HCT116 (cell line): Measurements from ENCODE around the gene GALNT18. TPM values are rescaled to one million over a fixed set of nuclear protein-coding genes. Genes with fewer than 3 reads are reported as not detected.

Source experiments
- ATAC-seq: fragments of 200-7000 bp; cut with Tn5 transposase; 2 replicates; pipeline ENCODE4 v1.9.1; 2020; ENCODE audit warnings: mild to moderate bottlenecking, moderate library complexity
- BruUV-seq: library from RNA; stranded (reverse); fragments of 400-500 nt; replicated peaks from 2 replicates; lab custom pipeline; 2021; lab: Mats Ljungman, UMichigan
- CTCF ChIA-PET: fragments of 300-600 bp; sonication (Branson Sonifier 250); formaldehyde crosslinking; loops from one replicate; lab custom pipeline; 2021; ENCODE audit warnings: antibody characterized with exemption; lab: Charles Lee
- POLR2A ChIA-PET: fragments of 300-600, 350-600 bp; sonication (Branson Sonifier 250); formaldehyde crosslinking; loops from one replicate; lab custom pipeline; 2021; ENCODE audit warnings: antibody characterized with exemption; lab: Charles Lee
- RAD21 ChIA-PET, 2 experiments: fragments of 300-600 bp; sonication (Branson Sonifier 250); formaldehyde crosslinking; loops; one replicate each; lab custom pipeline; 2023; ENCODE audit warnings: low total read pairs in 2 of 2; ENCODE audit not compliant: uncharacterized antibody in 2 of 2, unreplicated experiment in 2 of 2, low non-redundant PET in 1 of 2; lab: Charles Lee
- DNase-seq: peaks from one replicate; pipeline ENCODE4 v3.0.0-alpha.2; 2010; ENCODE audit warnings: low read depth, low spot score
- H2AFZ ChIP-seq: fragments of 200-600 bp; shearing (Covaris generic), sonication (generic); 2 replicates; pipeline ENCODE4 v1.6.1; 2017; ENCODE audit warnings: low read depth, mixed run types, mixed read lengths, antibody characterized with exemption, low read length; ENCODE audit not compliant: poor library complexity, severe bottlenecking
- H3K27ac ChIP-seq: 2 replicates; pipeline ENCODE4 v1.5.1; 2012; ENCODE audit warnings: low read depth, low read length
- H3K27me3 ChIP-seq: fragments of 200-600 bp; sonication (generic); 2 replicates; pipeline ENCODE4 v1.6.1; 2016; ENCODE audit warnings: mixed run types, low read length, mixed read lengths; ENCODE audit not compliant: insufficient read depth
- H3K36me3 ChIP-seq, 2 experiments: fragments of 200-500 bp in 1 of 2; fragments of 200-600 bp in 1 of 2; sonication (Bioruptor generic) in 1 of 2; sonication (generic) in 1 of 2; 2 replicates each; pipeline versions ENCODE4 v1.5.1 to v1.6.1; 2014 to 2016; ENCODE audit warnings: low read length in 2 of 2, inconsistent platforms in 1 of 2, mixed read lengths in 1 of 2, mixed run types in 1 of 2; ENCODE audit not compliant: insufficient read depth in 2 of 2, control insufficient read depth in 1 of 2
- H3K4me1 ChIP-seq, 2 experiments: fragments of 200-600 bp in 1 of 2; sonication (generic) in 1 of 2; 2 replicates each; pipeline versions ENCODE4 v1.5.1 to v1.6.1; 2012 to 2017; ENCODE audit warnings: low read length in 2 of 2, inconsistent platforms in 1 of 2, mild to moderate bottlenecking in 1 of 2, mixed read lengths in 1 of 2, mixed run types in 1 of 2, moderate library complexity in 1 of 2; ENCODE audit not compliant: insufficient read depth in 2 of 2, control insufficient read depth in 1 of 2
- H3K4me2 ChIP-seq: fragments of 200-600 bp; sonication (generic); 2 replicates; pipeline ENCODE4 v1.6.1; 2017; ENCODE audit warnings: mixed run types, low read length, mixed read lengths
- H3K4me3 ChIP-seq, 2 experiments: fragments of 200-600 bp in 1 of 2; sonication (generic) in 1 of 2; replicated peaks in 1 of 2; 2 replicates each; pipeline ENCODE4 v1.5.1; 2011 to 2016; ENCODE audit warnings: low read length in 2 of 2, control low read depth in 1 of 2, low read depth in 1 of 2, mild to moderate bottlenecking in 1 of 2, mixed read lengths in 1 of 2, mixed run types in 1 of 2
- H3K79me2 ChIP-seq: fragments of 200-600 bp; sonication (generic); 2 replicates; pipeline ENCODE4 v1.6.1; 2017; ENCODE audit warnings: mild to moderate bottlenecking, mixed run types, low read length, moderate library complexity, mixed read lengths; ENCODE audit not compliant: insufficient read depth
- H3K9ac ChIP-seq: fragments of 200-600 bp; sonication (generic); 2 replicates; pipeline ENCODE4 v1.6.1; 2016; ENCODE audit warnings: low read length, mixed read lengths
- H3K9me2 ChIP-seq: fragments of 200-600 bp; sonication (generic), shearing (Covaris generic); 2 replicates; pipeline ENCODE4 v1.6.1; 2017; ENCODE audit warnings: mixed run types, mild to moderate bottlenecking, moderate library complexity; ENCODE audit not compliant: insufficient read depth
- H3K9me3 ChIP-seq, 2 experiments: fragments of 200-500 bp in 1 of 2; fragments of 200-600 bp in 1 of 2; sonication (Bioruptor generic) in 1 of 2; sonication (generic) in 1 of 2; 2 replicates each; pipeline ENCODE4 v1.6.1; 2014 to 2017; ENCODE audit warnings: low read length in 2 of 2, mixed read lengths in 2 of 2, inconsistent platforms in 1 of 2, low read depth in 1 of 2, mild to moderate bottlenecking in 1 of 2, mixed run types in 1 of 2, moderate library complexity in 1 of 2; ENCODE audit not compliant: control insufficient read depth in 1 of 2, insufficient read depth in 1 of 2
- H4K20me1 ChIP-seq: fragments of 200-600 bp; sonication (generic), shearing (Covaris generic); 2 replicates; pipeline ENCODE4 v1.6.1; 2017; ENCODE audit warnings: mixed run types, mild to moderate bottlenecking, moderate library complexity; ENCODE audit not compliant: insufficient read depth
- ATF3 ChIP-seq: IDR thresholded peaks from 2 replicates; pipeline ENCODE4 v1.6.1; 2012
- EGR1 ChIP-seq: IDR thresholded peaks from 2 replicates; pipeline ENCODE4 v1.6.1; 2012; ENCODE audit warnings: low read depth
- EZH2 ChIP-seq: fragments of 200-600 bp; sonication (generic); IDR thresholded peaks from 2 replicates; pipeline ENCODE4 v1.6.1; 2017; ENCODE audit warnings: antibody characterized with exemption, mixed run types
- FOSL1 ChIP-seq: IDR thresholded peaks from 2 replicates; pipeline ENCODE4 v1.6.1; 2012; ENCODE audit warnings: low read depth
- JUND ChIP-seq: IDR thresholded peaks from 2 replicates; pipeline ENCODE4 v1.6.1; 2012
- RAD21 ChIP-seq: IDR thresholded peaks from 2 replicates; pipeline ENCODE4 v1.6.1; 2012; ENCODE audit warnings: low read depth, mild to moderate bottlenecking
- SIN3A ChIP-seq: IDR thresholded peaks from 2 replicates; pipeline ENCODE4 v1.6.1; 2012; ENCODE audit warnings: low read depth
- SP1 ChIP-seq: IDR thresholded peaks from 2 replicates; pipeline ENCODE4 v1.6.1; 2012; ENCODE audit warnings: low read depth
- YY1 ChIP-seq: IDR thresholded peaks from 2 replicates; pipeline ENCODE4 v1.6.1; 2011; ENCODE audit warnings: low read length, low read depth, moderate library complexity, mild to moderate bottlenecking; ENCODE audit not compliant: insufficient replicate concordance; ENCODE audit errors: extremely low read depth
- ZFX ChIP-seq: fragments of 450-650 bp; IDR thresholded peaks from 2 replicates; pipeline ENCODE4 v1.6.1; 2017
- intact Hi-C: fragments of 100-400 bp; cut with micrococcal nuclease; formaldehyde crosslinking; loops from 2 replicates; pipeline ENCODE4 v1.10.0; 2022
- total RNA-seq: library from RNA; stranded (reverse); gene quantifications from one replicate; pipeline ENCODE4 v1.2.1, GENCODE V29; 2021; ENCODE audit not compliant: unreplicated experiment
- TF ChIP-seq, protein P1 (sequence below): IDR thresholded peaks from 2 replicates; pipeline ENCODE4 v1.6.1; 2011; ENCODE audit warnings: mild to moderate bottlenecking, low read length, moderate library complexity; ENCODE audit not compliant: insufficient replicate concordance; ENCODE audit errors: extremely low read depth
- TF ChIP-seq, protein P2 (sequence below), 3 experiments: fragments of 200-600 bp in 1 of 3; sonication (generic) in 1 of 3; IDR thresholded peaks in 2 of 3; conservative IDR thresholded peaks in 1 of 3; 2 replicates each; pipeline ENCODE4 v1.5.1; 2012 to 2017; ENCODE audit warnings: low read depth in 2 of 3, low read length in 2 of 3, antibody characterized with exemption in 1 of 3, borderline replicate concordance in 1 of 3, control low read depth in 1 of 3, mild to moderate bottlenecking in 1 of 3, mixed read lengths in 1 of 3, mixed run types in 1 of 3, moderate library complexity in 1 of 3; ENCODE audit not compliant: insufficient read depth in 1 of 3

The GALNT18 gene
- total RNA-seq, 1 experiment from 2014 or later, result 19.9 TPM

DNA sequence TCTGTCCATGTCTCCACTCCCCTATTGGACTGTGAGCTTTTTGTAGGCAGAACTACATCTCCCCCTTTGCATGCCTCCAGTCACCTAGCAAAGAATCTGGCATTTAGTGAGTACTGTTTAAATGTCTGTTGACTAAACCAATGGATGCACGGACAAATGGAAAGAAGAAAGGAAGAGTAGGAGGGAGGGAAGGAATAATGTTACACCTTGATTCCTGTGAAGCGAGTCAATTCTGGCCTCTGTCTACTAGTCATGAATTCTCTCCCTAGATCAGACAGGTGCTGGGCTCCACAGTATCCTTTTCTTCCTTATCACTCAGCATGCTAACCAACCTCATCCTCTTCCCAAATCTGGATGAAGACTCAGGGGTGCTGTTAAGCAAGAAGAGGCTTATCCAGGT lies 33.6 kb downstream of the GALNT18 start:
- no peak overlapping the region for H3K27ac ChIP-seq
- H3K9me2 ChIP-seq, result no peaks in the 10 kb centered on the region
- RAD21 ChIA-PET, result no interaction called here
- peaks cover 12% of the 10 kb centered on the region for H3K79me2 ChIP-seq
- no peak overlapping the region for H2AFZ ChIP-seq
- peak overlapping the region; percentile 22 for H3K4me2 ChIP-seq
- CTCF ChIA-PET, result no interaction called here
- H3K27me3 ChIP-seq, result no peaks in the 10 kb centered on the region
- no peak overlapping the region for H3K4me3 ChIP-seq
- BruUV-seq, result no TSS peak
- peaks cover 18 to 44% of the 10 kb centered on the region in 2 experiments for H3K4me1 ChIP-seq
- no peaks in the 10 kb centered on the region for H4K20me1 ChIP-seq
- DNase-seq, result no peak
- peak; percentile 53 for ATAC-seq
- H3K9ac ChIP-seq, result no peak overlapping the region
- no peaks in the 10 kb centered on the region for H3K9me3 ChIP-seq
- TF ChIP-seq, protein P1, sequence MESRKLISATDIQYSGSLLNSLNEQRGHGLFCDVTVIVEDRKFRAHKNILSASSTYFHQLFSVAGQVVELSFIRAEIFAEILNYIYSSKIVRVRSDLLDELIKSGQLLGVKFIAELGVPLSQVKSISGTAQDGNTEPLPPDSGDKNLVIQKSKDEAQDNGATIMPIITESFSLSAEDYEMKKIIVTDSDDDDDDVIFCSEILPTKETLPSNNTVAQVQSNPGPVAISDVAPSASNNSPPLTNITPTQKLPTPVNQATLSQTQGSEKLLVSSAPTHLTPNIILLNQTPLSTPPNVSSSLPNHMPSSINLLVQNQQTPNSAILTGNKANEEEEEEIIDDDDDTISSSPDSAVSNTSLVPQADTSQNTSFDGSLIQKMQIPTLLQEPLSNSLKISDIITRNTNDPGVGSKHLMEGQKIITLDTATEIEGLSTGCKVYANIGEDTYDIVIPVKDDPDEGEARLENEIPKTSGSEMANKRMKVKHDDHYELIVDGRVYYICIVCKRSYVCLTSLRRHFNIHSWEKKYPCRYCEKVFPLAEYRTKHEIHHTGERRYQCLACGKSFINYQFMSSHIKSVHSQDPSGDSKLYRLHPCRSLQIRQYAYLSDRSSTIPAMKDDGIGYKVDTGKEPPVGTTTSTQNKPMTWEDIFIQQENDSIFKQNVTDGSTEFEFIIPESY, result no peak
- TF ChIP-seq FOSL1 (no peak), SP1 (no peak), YY1 (no peak), RAD21 (no peak), ZFX (no peak), EZH2 (no peak), EGR1 (no peak), JUND (no peak), SIN3A (no peak), ATF3 (no peak)
- TF ChIP-seq, protein P2, sequence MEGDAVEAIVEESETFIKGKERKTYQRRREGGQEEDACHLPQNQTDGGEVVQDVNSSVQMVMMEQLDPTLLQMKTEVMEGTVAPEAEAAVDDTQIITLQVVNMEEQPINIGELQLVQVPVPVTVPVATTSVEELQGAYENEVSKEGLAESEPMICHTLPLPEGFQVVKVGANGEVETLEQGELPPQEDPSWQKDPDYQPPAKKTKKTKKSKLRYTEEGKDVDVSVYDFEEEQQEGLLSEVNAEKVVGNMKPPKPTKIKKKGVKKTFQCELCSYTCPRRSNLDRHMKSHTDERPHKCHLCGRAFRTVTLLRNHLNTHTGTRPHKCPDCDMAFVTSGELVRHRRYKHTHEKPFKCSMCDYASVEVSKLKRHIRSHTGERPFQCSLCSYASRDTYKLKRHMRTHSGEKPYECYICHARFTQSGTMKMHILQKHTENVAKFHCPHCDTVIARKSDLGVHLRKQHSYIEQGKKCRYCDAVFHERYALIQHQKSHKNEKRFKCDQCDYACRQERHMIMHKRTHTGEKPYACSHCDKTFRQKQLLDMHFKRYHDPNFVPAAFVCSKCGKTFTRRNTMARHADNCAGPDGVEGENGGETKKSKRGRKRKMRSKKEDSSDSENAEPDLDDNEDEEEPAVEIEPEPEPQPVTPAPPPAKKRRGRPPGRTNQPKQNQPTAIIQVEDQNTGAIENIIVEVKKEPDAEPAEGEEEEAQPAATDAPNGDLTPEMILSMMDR (IDR thresholded peaks at IDR 0.05 in 2 of 3, conservative IDR thresholded peaks at IDR 0.05 in 1 of 3; ENCODE audit: borderline replicate concordance in 1 of 3, insufficient read depth in 1 of 3, low read depth in 2 of 3, low read length in 2 of 3), result no peak
- TF ChIP-seq, all 23 proteins: peak for 0
- intact Hi-C loops, result no loop called here
- POLR2A ChIA-PET, result no interaction called here
- no peaks in the 10 kb centered on the region for H3K36me3 ChIP-seq
